OCI-LY7 (cell line): Measurements from ENCODE around the gene BACH2. TPM values are rescaled to one million over a fixed set of nuclear protein-coding genes. Genes with fewer than 3 reads are reported as not detected.

Experiments used
- BruUV-seq: library from RNA; stranded (reverse); fragments of 400-500 nt; replicated peaks from 2 replicates; lab custom pipeline; 2021; lab: Mats Ljungman, UMichigan
- CTCF ChIA-PET: fragments of 300-600 bp; sonication (Branson Sonifier 250); formaldehyde crosslinking; loops from one replicate; lab custom pipeline; 2022; ENCODE audit warnings: antibody characterized with exemption; ENCODE audit not compliant: unreplicated experiment; lab: Charles Lee
- POLR2A ChIA-PET: fragments of 300-600 bp; sonication (Branson Sonifier 250); formaldehyde crosslinking; loops from one replicate; lab custom pipeline; 2022; ENCODE audit warnings: antibody characterized with exemption; lab: Charles Lee
- DNase-seq: peaks from one replicate; pipeline ENCODE4 v3.0.0-alpha.2; 2015; ENCODE audit warnings: low spot score
- H2AFZ ChIP-seq: fragments of 200-600 bp; sonication (generic), shearing (Covaris generic); 2 replicates; pipeline ENCODE4 v1.6.1; 2014; ENCODE audit warnings: mild to moderate bottlenecking, antibody characterized with exemption, low read length, moderate library complexity
- H3K27ac ChIP-seq: fragments of 200-600 bp; sonication (generic); 2 replicates; pipeline ENCODE4 v1.5.1; 2014; ENCODE audit warnings: mixed run types, low read depth, mild to moderate bottlenecking, moderate library complexity, low read length, inconsistent platforms; ENCODE audit not compliant: poor library complexity, severe bottlenecking
- H3K36me3 ChIP-seq: fragments of 200-600 bp; sonication (generic); 2 replicates; pipeline ENCODE4 v1.6.1; 2014; ENCODE audit warnings: mild to moderate bottlenecking, antibody characterized with exemption, low read length, moderate library complexity, mixed read lengths; ENCODE audit not compliant: insufficient read depth
- H3K4me1 ChIP-seq: fragments of 200-600 bp; sonication (generic); 2 replicates; pipeline ENCODE4 v1.5.1; 2014; ENCODE audit warnings: mild to moderate bottlenecking, low read length; ENCODE audit not compliant: insufficient read depth, poor library complexity, severe bottlenecking
- H3K4me2 ChIP-seq: fragments of 200-600 bp; sonication (generic); 2 replicates; pipeline ENCODE4 v1.6.1; 2014; ENCODE audit warnings: mild to moderate bottlenecking, low read length
- H3K4me3 ChIP-seq: fragments of 200-600 bp; sonication (generic); 2 replicates; pipeline ENCODE4 v1.5.1; 2014; ENCODE audit warnings: mild to moderate bottlenecking, low read depth, low read length; ENCODE audit not compliant: poor library complexity, severe bottlenecking
- H3K79me2 ChIP-seq: fragments of 200-600 bp; sonication (generic); 2 replicates; pipeline ENCODE4 v1.6.1; 2016; ENCODE audit warnings: low read depth, mild to moderate bottlenecking, low read length, moderate library complexity, mixed read lengths; ENCODE audit not compliant: insufficient read depth
- H3K9me2 ChIP-seq: fragments of 200-600 bp; sonication (generic); 2 replicates; pipeline ENCODE4 v1.6.1; 2016; ENCODE audit warnings: mild to moderate bottlenecking, low read length, mixed read lengths; ENCODE audit not compliant: insufficient read depth
- H3K9me3 ChIP-seq: fragments of 200-600 bp; sonication (generic); 2 replicates; pipeline ENCODE4 v1.6.1; 2014; ENCODE audit warnings: mild to moderate bottlenecking, mixed run types, low read length, mixed read lengths
- H4K20me1 ChIP-seq: fragments of 200-600 bp; sonication (generic); 2 replicates; pipeline ENCODE4 v1.6.1; 2014; ENCODE audit warnings: mild to moderate bottlenecking, antibody characterized with exemption, low read length, moderate library complexity, mixed read lengths; ENCODE audit not compliant: insufficient read depth
- CTCF ChIP-seq: fragments of 200-600 bp; sonication (generic); conservative IDR thresholded peaks from 2 replicates; pipeline ENCODE4 v1.5.1; 2014; ENCODE audit warnings: mild to moderate bottlenecking, antibody characterized with exemption, low read length, moderate library complexity, mixed read lengths
- EZH2phosphoT487 ChIP-seq: fragments of 200-600 bp; sonication (generic); IDR thresholded peaks from 2 replicates; pipeline ENCODE4 v1.6.1; 2018; ENCODE audit warnings: low read depth, borderline replicate concordance, mild to moderate bottlenecking, mixed run types, antibody characterized with exemption, low read length, moderate library complexity, mixed read lengths
- intact Hi-C: fragments of 100-400 bp; cut with micrococcal nuclease; formaldehyde crosslinking; loops from one replicate; pipeline ENCODE4 v1.10.0; 2022; ENCODE audit not compliant: unreplicated experiment
- total RNA-seq, 2 experiments: library from RNA; depleted of rRNA in 1 of 2; stranded (reverse); fragments of >200 nt in 1 of 2; shearing (Covaris generic) in 1 of 2; gene quantifications; 2 replicates each; pipeline ENCODE4 v1.2.3, GENCODE V29; 2014 to 2022

The BACH2 gene
- total RNA-seq, 2 experiments from 2014 or later = 92.0 to 163 TPM

DNA sequence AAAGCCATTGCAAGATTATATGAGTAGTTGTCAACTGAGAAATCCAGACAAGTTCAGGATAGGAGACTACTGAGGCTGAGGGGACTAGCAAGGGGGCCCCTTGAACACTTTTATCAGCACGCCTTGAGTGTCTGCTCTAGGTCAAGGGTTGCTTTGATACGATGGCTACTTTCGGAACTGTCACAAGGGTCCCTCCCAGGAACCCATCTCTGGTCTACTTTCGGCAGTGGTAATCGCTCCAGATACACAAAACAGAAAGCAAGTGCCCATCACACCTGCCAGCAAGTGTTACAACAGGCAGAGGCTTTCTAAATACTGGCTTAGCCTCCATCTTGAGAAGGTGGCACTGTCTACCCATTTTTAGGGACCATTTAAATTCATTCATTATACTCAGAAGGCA lies 341.3 kb downstream of the BACH2 start:
- no peaks in the 10 kb centered on the region for H3K4me1 ChIP-seq
- H3K27ac ChIP-seq = no peak overlapping the region
- H4K20me1 ChIP-seq = no peaks in the 10 kb centered on the region
- no peak overlapping the region for H2AFZ ChIP-seq
- TF ChIP-seq EZH2phosphoT487 (no peak), CTCF (no peak)
- BruUV-seq = no TSS peak
- POLR2A ChIA-PET = no interaction called here
- CTCF ChIA-PET = no interaction called here
- no peaks in the 10 kb centered on the region for H3K9me3 ChIP-seq
- no peaks in the 10 kb centered on the region for H3K9me2 ChIP-seq
- DNase-seq = no peak
- intact Hi-C loops = no loop called here
- no peak overlapping the region for H3K4me3 ChIP-seq
- H3K79me2 ChIP-seq = no peaks in the 10 kb centered on the region
- H3K36me3 ChIP-seq = peaks cover 71% of the 10 kb centered on the region
- no peak overlapping the region for H3K4me2 ChIP-seq

GRCh38 chr6:89954721-89955148 lies 341.9 kb downstream of the BACH2 start:
- no peak for TF ChIP-seq CTCF
- no peak for TF ChIP-seq EZH2phosphoT487
- no peak overlapping the region for H2AFZ ChIP-seq
- no peaks in the 10 kb centered on the region for H3K9me2 ChIP-seq
- intact Hi-C loops = no loop called here
- no peak overlapping the region for H3K27ac ChIP-seq
- ChIA-PET CTCF (interaction anchor here (0.6 kb wide), 1 partner anchor 14 kb away, joined by 4 read pairs; no protein-coding TSS in a partner anchor), POLR2A (interaction anchor here (0.6 kb wide), 1 partner anchor 18 kb away, joined by 3 read pairs; no protein-coding TSS in a partner anchor)
- no peak for DNase-seq
- no peak overlapping the region for H3K4me2 ChIP-seq
- no peaks in the 10 kb centered on the region for H3K9me3 ChIP-seq
- no peaks in the 10 kb centered on the region for H4K20me1 ChIP-seq
- peaks cover 71% of the 10 kb centered on the region for H3K36me3 ChIP-seq
- no peaks in the 10 kb centered on the region for H3K4me1 ChIP-seq
- BruUV-seq = no TSS peak
- no peak overlapping the region for H3K4me3 ChIP-seq
- no peaks in the 10 kb centered on the region for H3K79me2 ChIP-seq

DNA sequence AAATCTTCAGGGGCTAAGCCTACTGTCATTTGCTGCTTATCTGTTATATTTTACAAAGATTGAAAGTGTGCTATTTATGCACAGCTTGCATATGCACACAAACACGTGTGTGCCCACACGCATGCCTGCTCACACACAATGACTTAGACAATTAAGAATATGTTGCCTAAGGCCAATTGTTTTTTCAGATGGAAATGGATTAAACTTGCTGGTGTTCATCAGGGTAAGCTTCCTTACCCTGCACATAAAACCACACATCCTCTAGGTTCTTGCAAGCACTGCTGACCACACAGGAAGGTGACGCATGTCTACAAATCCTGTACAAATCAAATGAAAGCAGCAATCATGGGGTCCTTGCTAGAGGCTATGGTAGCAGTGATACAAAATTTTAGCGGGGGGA lies 344.0 kb downstream of the BACH2 start:
- no peak for DNase-seq
- intact Hi-C loops = no loop called here
- no peak overlapping the region for H3K4me2 ChIP-seq
- H4K20me1 ChIP-seq = no peaks in the 10 kb centered on the region
- BruUV-seq = no TSS peak
- H3K79me2 ChIP-seq = no peaks in the 10 kb centered on the region
- H2AFZ ChIP-seq = no peak overlapping the region
- H3K9me3 ChIP-seq = no peaks in the 10 kb centered on the region
- H3K4me1 ChIP-seq = no peaks in the 10 kb centered on the region
- TF ChIP-seq EZH2phosphoT487 (no peak), CTCF (no peak)
- H3K9me2 ChIP-seq = no peaks in the 10 kb centered on the region
- H3K4me3 ChIP-seq = no peak overlapping the region
- ChIA-PET CTCF (no interaction called here), POLR2A (interaction anchor here (0.6 kb wide), 1 partner anchor 70 kb away, joined by 3 read pairs; no protein-coding TSS in a partner anchor)
- H3K36me3 ChIP-seq = peaks cover 90% of the 10 kb centered on the region
- no peak overlapping the region for H3K27ac ChIP-seq
